MCF 10A (cell line): Measurements from ENCODE around the gene HSD17B3. TPM values are rescaled to one million over a fixed set of nuclear protein-coding genes. Genes with fewer than 3 reads are reported as not detected.

Source experiments
- BruUV-seq: library from RNA; stranded (reverse); fragments of 400-500 nt; replicated peaks from 2 replicates; lab custom pipeline; 2021; lab: Mats Ljungman, UMichigan
- CTCF ChIA-PET: fragments of 300-600 bp; sonication (Branson Sonifier 250); formaldehyde crosslinking; extraction: SDS; loops from one replicate; lab custom pipeline; 2021; ENCODE audit warnings: antibody characterized with exemption, inconsistent platforms; lab: Yijun Ruan, JAX
- POLR2A ChIA-PET: fragments of 300-600, 350-650 bp; sonication (Branson Sonifier 250); formaldehyde crosslinking; extraction: SDS; loops from one replicate; lab custom pipeline; 2020; ENCODE audit warnings: antibody characterized with exemption, inconsistent platforms; lab: Yijun Ruan, JAX
- DNase-seq: peaks from one replicate; pipeline ENCODE4 v3.0.0-alpha.2; 2018; ENCODE audit not compliant: unreplicated experiment
- H3K27ac Mint-ChIP-seq: one replicate; pipeline ENCODE4 v1.8.0; 2022; ENCODE audit warnings: mild to moderate bottlenecking, low read depth, mixed read lengths; ENCODE audit not compliant: unreplicated experiment
- H3K27me3 Mint-ChIP-seq: one replicate; pipeline ENCODE4 v1.8.0; 2022; ENCODE audit warnings: mixed read lengths; ENCODE audit not compliant: insufficient read depth, unreplicated experiment
- H3K36me3 Mint-ChIP-seq: one replicate; pipeline ENCODE4 v1.8.0; 2022; ENCODE audit warnings: mild to moderate bottlenecking, moderate library complexity, mixed read lengths; ENCODE audit not compliant: insufficient read depth, unreplicated experiment
- H3K4me1 Mint-ChIP-seq: one replicate; pipeline ENCODE4 v1.8.0; 2022; ENCODE audit warnings: mixed read lengths; ENCODE audit not compliant: insufficient read depth, unreplicated experiment
- H3K4me3 Mint-ChIP-seq: one replicate; pipeline ENCODE4 v1.8.0; 2022; ENCODE audit warnings: mild to moderate bottlenecking, moderate library complexity, mixed read lengths; ENCODE audit not compliant: unreplicated experiment
- H3K9me3 Mint-ChIP-seq: one replicate; pipeline ENCODE4 v1.8.0; 2022; ENCODE audit warnings: mixed read lengths; ENCODE audit not compliant: unreplicated experiment
- intact Hi-C: fragments of 100-400 bp; cut with micrococcal nuclease; formaldehyde crosslinking; loops from 2 replicates; pipeline ENCODE4 v1.14.1; 2022
- total RNA-seq: library from RNA; stranded (reverse); gene quantifications from 2 replicates; pipeline ENCODE4 v1.2.3, GENCODE V29; 2022
- TF ChIP-seq, protein P1 (sequence below): fragments of 200-600 bp; IDR thresholded peaks from one replicate; pipeline ENCODE4 v1.8.0; 2022; ENCODE audit warnings: antibody characterized with exemption, mild to moderate bottlenecking; ENCODE audit not compliant: unreplicated experiment

Gene HSD17B3
- total RNA-seq, 1 experiment from 2014 or later = not detected

- Mint-ChIP-seq H3K4me1 (peaks cover 4% of the 10 kb centered on the region), H3K9me3 (no peaks in the 10 kb centered on the region), H3K27me3 (peaks cover 60% of the 10 kb centered on the region), H3K4me3 (no peak overlapping the region), H3K36me3 (no peaks in the 10 kb centered on the region), H3K27ac (no peak overlapping the region)
- DNase-seq = no peak
- intact Hi-C loops = loop anchor here (5.0 kb wide), 4 partner anchors 710 to 1535 kb away; no protein-coding TSS in a partner anchor
- BruUV-seq = no TSS peak
- ChIA-PET POLR2A (interaction anchor here (0.9 to 1.3 kb wide), 3 partner anchors 341 to 711 kb away, joined by 3 to 4 read pairs (median 4); no protein-coding TSS in a partner anchor), CTCF (interaction anchor here (0.5 to 2.3 kb wide), 32 partner anchors 8 to 1547 kb away, joined by 3 to 12 read pairs (median 4); no protein-coding TSS in a partner anchor)
- TF ChIP-seq, protein P1, sequence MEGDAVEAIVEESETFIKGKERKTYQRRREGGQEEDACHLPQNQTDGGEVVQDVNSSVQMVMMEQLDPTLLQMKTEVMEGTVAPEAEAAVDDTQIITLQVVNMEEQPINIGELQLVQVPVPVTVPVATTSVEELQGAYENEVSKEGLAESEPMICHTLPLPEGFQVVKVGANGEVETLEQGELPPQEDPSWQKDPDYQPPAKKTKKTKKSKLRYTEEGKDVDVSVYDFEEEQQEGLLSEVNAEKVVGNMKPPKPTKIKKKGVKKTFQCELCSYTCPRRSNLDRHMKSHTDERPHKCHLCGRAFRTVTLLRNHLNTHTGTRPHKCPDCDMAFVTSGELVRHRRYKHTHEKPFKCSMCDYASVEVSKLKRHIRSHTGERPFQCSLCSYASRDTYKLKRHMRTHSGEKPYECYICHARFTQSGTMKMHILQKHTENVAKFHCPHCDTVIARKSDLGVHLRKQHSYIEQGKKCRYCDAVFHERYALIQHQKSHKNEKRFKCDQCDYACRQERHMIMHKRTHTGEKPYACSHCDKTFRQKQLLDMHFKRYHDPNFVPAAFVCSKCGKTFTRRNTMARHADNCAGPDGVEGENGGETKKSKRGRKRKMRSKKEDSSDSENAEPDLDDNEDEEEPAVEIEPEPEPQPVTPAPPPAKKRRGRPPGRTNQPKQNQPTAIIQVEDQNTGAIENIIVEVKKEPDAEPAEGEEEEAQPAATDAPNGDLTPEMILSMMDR = no peak
Observed at GRCh38 chr9:96217294-96217707, 84.7 kb downstream of the HSD17B3 start.

GRCh38 chr9:96216583-96216982 is 85.4 kb downstream of the HSD17B3 start:
- DNase-seq = no peak
- H3K27ac Mint-ChIP-seq = no peak overlapping the region
- intact Hi-C loops = loop anchor here (5.0 kb wide), 4 partner anchors 709 to 1534 kb away; no protein-coding TSS in a partner anchor
- H3K4me3 Mint-ChIP-seq = no peak overlapping the region
- H3K9me3 Mint-ChIP-seq = no peaks in the 10 kb centered on the region
- H3K4me1 Mint-ChIP-seq = peaks cover 4% of the 10 kb centered on the region
- H3K36me3 Mint-ChIP-seq = no peaks in the 10 kb centered on the region
- TF ChIP-seq, protein P1 = no peak
- peaks cover 57% of the 10 kb centered on the region for H3K27me3 Mint-ChIP-seq
- BruUV-seq = no TSS peak
- ChIA-PET POLR2A (interaction anchor here (0.9 kb wide), 1 partner anchor 340 kb away, joined by 3 read pairs; no protein-coding TSS in a partner anchor), CTCF (interaction anchor here (0.8 to 2.3 kb wide), 9 partner anchors 11 to 1433 kb away, joined by 3 to 12 read pairs (median 4); no protein-coding TSS in a partner anchor)

DNA sequence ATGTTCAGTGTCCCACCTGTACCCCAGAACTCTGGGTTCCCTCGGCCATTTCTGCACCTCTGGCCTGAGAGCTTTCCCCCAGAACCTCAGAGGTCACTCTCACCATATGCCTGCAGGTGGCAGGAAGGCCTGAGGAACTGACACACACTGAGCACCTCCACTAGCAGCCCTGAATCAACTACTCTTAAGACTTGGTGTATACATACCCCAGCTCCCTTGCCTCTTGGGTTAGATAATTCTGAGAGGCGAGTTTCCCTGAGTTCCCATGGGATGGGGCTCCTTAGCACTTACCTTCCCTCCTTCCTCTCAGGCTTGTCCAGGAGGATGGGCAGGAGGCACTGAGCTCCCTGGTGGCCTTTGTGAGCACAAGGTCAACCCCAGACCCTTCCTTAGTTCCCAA is 86.1 kb downstream of the HSD17B3 start:
- Mint-ChIP-seq H3K9me3 (no peaks in the 10 kb centered on the region), H3K27ac (no peak overlapping the region), H3K4me3 (no peak overlapping the region), H3K4me1 (peaks cover 4% of the 10 kb centered on the region), H3K27me3 (peaks cover 61% of the 10 kb centered on the region), H3K36me3 (no peaks in the 10 kb centered on the region)
- TF ChIP-seq, protein P1 = no peak
- intact Hi-C loops = loop anchor here (5.0 kb wide), 4 partner anchors 709 to 1534 kb away; no protein-coding TSS in a partner anchor
- CTCF ChIA-PET = interaction anchor here (0.6 to 1.3 kb wide), 4 partner anchors 10 to 950 kb away, joined by 3 to 4 read pairs (median 3); no protein-coding TSS in a partner anchor
- no TSS peak for BruUV-seq
- POLR2A ChIA-PET = interaction anchor here (0.6 kb wide), 1 partner anchor 207 kb away, joined by 3 read pairs; no protein-coding TSS in a partner anchor
- DNase-seq = no peak

DNA sequence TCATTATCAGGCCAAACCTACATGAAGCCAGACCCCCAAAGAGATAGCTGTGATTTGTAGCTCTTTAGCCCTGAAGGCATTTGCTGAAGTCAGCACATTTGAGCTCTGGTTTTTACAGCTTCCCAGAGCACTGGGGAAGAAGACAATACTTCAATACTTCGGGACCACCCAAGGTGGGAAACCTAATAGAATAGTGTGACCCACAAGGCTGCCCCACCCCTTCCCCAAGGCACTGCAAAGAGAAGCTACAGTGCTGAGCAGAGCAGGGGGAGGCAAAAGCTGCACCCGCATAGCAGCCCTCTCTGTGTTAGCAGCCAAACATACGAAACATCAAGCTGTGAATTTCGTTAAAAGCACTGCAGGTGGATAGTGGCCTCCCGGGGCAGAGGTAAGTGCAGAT is 87.3 kb downstream of the HSD17B3 start:
- intact Hi-C loops = loop anchor here (5.0 kb wide), 4 partner anchors 707 to 1532 kb away; no protein-coding TSS in a partner anchor
- H3K4me3 Mint-ChIP-seq = no peak overlapping the region
- no peaks in the 10 kb centered on the region for H3K9me3 Mint-ChIP-seq
- CTCF ChIA-PET = interaction anchor here (0.9 to 1.2 kb wide), 2 partner anchors 949 to 1084 kb away, joined by 3 read pairs; no protein-coding TSS in a partner anchor
- H3K36me3 Mint-ChIP-seq = no peaks in the 10 kb centered on the region
- H3K27ac Mint-ChIP-seq = no peak overlapping the region
- peaks cover 61% of the 10 kb centered on the region for H3K27me3 Mint-ChIP-seq
- H3K4me1 Mint-ChIP-seq = peaks cover 13% of the 10 kb centered on the region
- POLR2A ChIA-PET = interaction anchor here (0.6 kb wide), 1 partner anchor 1166 kb away, joined by 3 read pairs; no protein-coding TSS in a partner anchor
- no TSS peak for BruUV-seq
- DNase-seq = no peak
- TF ChIP-seq, protein P1 = no peak
